B cell (primary cell): ENCODE measurements around the gene SURF2. TPM values are rescaled to one million over a fixed set of nuclear protein-coding genes. Genes with fewer than 3 reads are reported as not detected.

Experiments used
- ATAC-seq: fragments of 200-7000 bp; cut with Tn5 transposase; one replicate; pipeline ENCODE4 v1.10.0; 2021; ENCODE audit warnings: low read depth, mild to moderate bottlenecking, moderate number of reproducible peaks, moderate library complexity
- CTCF ChIA-PET: fragments of 350-600 bp; sonication (Branson Sonifier 250); formaldehyde crosslinking; loops from one replicate; lab custom pipeline; 2021; ENCODE audit warnings: antibody characterized with exemption, inconsistent platforms; lab: Charles Lee
- POLR2A ChIA-PET: fragments of 350-600 bp; sonication (Branson Sonifier 250); formaldehyde crosslinking; loops from one replicate; lab custom pipeline; 2021; ENCODE audit warnings: antibody characterized with exemption; lab: Charles Lee
- DNase-seq: peaks from one replicate; pipeline ENCODE4 v3.0.0; 2013
- H2AFZ ChIP-seq: 2 replicates; pipeline ENCODE4 v1.6.1; 2012; ENCODE audit warnings: mild to moderate bottlenecking, low read depth, low read length; ENCODE audit not compliant: insufficient read depth, poor library complexity, severe bottlenecking
- H3K27ac ChIP-seq, 2 donors: 1 replicate in 1 of 2; 2 replicates in 1 of 2; pipeline ENCODE4 v1.5.1; 2012 to 2013; ENCODE audit warnings: low read length in 2 of 2, mild to moderate bottlenecking in 2 of 2, moderate library complexity in 1 of 2
- H3K27me3 ChIP-seq, 4 experiments: fragments of 200-600 bp in 1 of 4; sonication (generic) in 1 of 4; replicated peaks in 1 of 4; 1 replicate in 2 of 4; 2 replicates in 2 of 4; pipeline versions ENCODE4 v1.6.1 to v1.7.0; 2013 to 2016; ENCODE audit warnings: low read length in 3 of 4, mild to moderate bottlenecking in 2 of 4, mixed read lengths in 1 of 4, moderate library complexity in 1 of 4; ENCODE audit not compliant: insufficient read depth in 4 of 4, control insufficient read depth in 3 of 4; ENCODE audit errors: control extremely low read depth in 1 of 4
- H3K36me3 ChIP-seq, 2 experiments: replicated peaks in 1 of 2; 1 replicate in 1 of 2; 2 replicates in 1 of 2; pipeline versions ENCODE4 v1.6.1 to v1.7.1; 2013; ENCODE audit warnings: low read length in 1 of 2; ENCODE audit not compliant: insufficient read depth in 2 of 2, control insufficient read depth in 1 of 2; ENCODE audit errors: control extremely low read depth in 1 of 2, extremely low read depth in 1 of 2
- H3K4me1 ChIP-seq, 2 donors: fragments of 200-600 bp in 1 of 2; sonication (generic) in 1 of 2; 1 replicate in 1 of 2; 2 replicates in 1 of 2; pipeline versions ENCODE4 v1.5.1 to v1.6.1; 2013 to 2017; ENCODE audit warnings: low read length in 2 of 2; ENCODE audit not compliant: control insufficient read depth in 2 of 2, insufficient read depth in 2 of 2
- H3K4me2 ChIP-seq: replicated peaks from 2 replicates; pipeline ENCODE3; 2012; ENCODE audit warnings: mild to moderate bottlenecking, low read depth, low read length; ENCODE audit not compliant: poor library complexity, severe bottlenecking
- H3K4me3 ChIP-seq, 5 experiments: fragments of 200-600 bp in 1 of 5; sonication (generic) in 1 of 5; 1 replicate in 3 of 5; 2 replicates in 2 of 5; pipeline versions ENCODE4 v1.5.1 to v1.7.0; 2011 to 2016; ENCODE audit warnings: low read length in 4 of 5, mild to moderate bottlenecking in 4 of 5, low read depth in 2 of 5, control low read depth in 1 of 5, moderate library complexity in 1 of 5; ENCODE audit not compliant: insufficient read depth in 1 of 5; ENCODE audit errors: control extremely low read depth in 1 of 5, extremely low read depth in 1 of 5
- H3K79me2 ChIP-seq: fragments of 200-600 bp; sonication (generic); one replicate; pipeline ENCODE4 v1.6.0; 2016; ENCODE audit warnings: low read length; ENCODE audit not compliant: control insufficient read depth, insufficient read depth
- H3K9ac ChIP-seq: fragments of 200-600 bp; sonication (generic); 2 replicates; pipeline ENCODE4 v1.6.1; 2017; ENCODE audit warnings: mild to moderate bottlenecking, low read length, moderate library complexity
- H3K9me3 ChIP-seq, 3 donors: one replicate each; pipeline versions ENCODE4 v1.6.1 to v1.7.1; 2013; ENCODE audit warnings: low read length in 2 of 3; ENCODE audit not compliant: control insufficient read depth in 2 of 3, insufficient read depth in 1 of 3; ENCODE audit errors: control extremely low read depth in 1 of 3
- H4K20me1 ChIP-seq: 2 replicates; pipeline ENCODE4 v1.6.0; 2012; ENCODE audit warnings: mild to moderate bottlenecking, low read length; ENCODE audit not compliant: insufficient read depth, control insufficient read depth, poor library complexity, severe bottlenecking
- H3K27ac Mint-ChIP-seq: one replicate; pipeline ENCODE4 v1.8.0; 2021; ENCODE audit warnings: mixed read lengths
- H3K27me3 Mint-ChIP-seq: one replicate; pipeline ENCODE4 v1.8.0; 2021; ENCODE audit warnings: mixed read lengths
- H3K4me1 Mint-ChIP-seq: one replicate; pipeline ENCODE4 v1.8.0; 2021; ENCODE audit warnings: mixed read lengths
- H3K4me3 Mint-ChIP-seq: one replicate; pipeline ENCODE4 v1.8.0; 2021; ENCODE audit warnings: mixed read lengths
- H3K9me3 Mint-ChIP-seq: one replicate; pipeline ENCODE4 v1.8.0; 2022; ENCODE audit warnings: mixed read lengths; ENCODE audit not compliant: insufficient read depth
- CTCF ChIP-seq: fragments of 200-600 bp; IDR thresholded peaks from one replicate; pipeline ENCODE4 v1.8.0; 2022; ENCODE audit warnings: antibody characterized with exemption, mild to moderate bottlenecking
- EZH2 ChIP-seq: IDR thresholded peaks from 2 replicates; pipeline ENCODE4 v1.6.1; 2012; ENCODE audit warnings: borderline replicate concordance, low read depth, mild to moderate bottlenecking, moderate library complexity, low read length; ENCODE audit not compliant: insufficient read depth, poor library complexity, severe bottlenecking
- WGBS: methylation state at CpG from one replicate; pipeline ENCODE4 v1.1.5; 2013; ENCODE audit warnings: missing lambda C conversion rate; ENCODE audit not compliant: insufficient coverage; 5-methylcytosine and 5-hydroxymethylcytosine counted together
- intact Hi-C: fragments of 100-400 bp; cut with micrococcal nuclease; formaldehyde crosslinking; loops from one replicate; pipeline ENCODE4 v1.10.0; 2022
- polyA plus RNA-seq: library from polyadenylated mRNA; depleted of rRNA; stranded (reverse); fragments of >200 nt; gene quantifications from 2 replicates; pipeline ENCODE4 v1.2.3, GENCODE V29; 2012
- total RNA-seq, 2 donors: library from RNA; stranded (reverse); fragments of 120-200 nt in 1 of 2; gene quantifications; 1 replicate in 1 of 2; 2 replicates in 1 of 2; pipeline versions ENCODE4 v1.2.3 to v1.2.4, GENCODE V29; 2013 to 2022

SURF2 gene
- total and polyA plus RNA-seq, 2 donors (not counting 1 experiment from before 2014, with no cell fraction given) = 17.1 to 17.3 TPM

DNA sequence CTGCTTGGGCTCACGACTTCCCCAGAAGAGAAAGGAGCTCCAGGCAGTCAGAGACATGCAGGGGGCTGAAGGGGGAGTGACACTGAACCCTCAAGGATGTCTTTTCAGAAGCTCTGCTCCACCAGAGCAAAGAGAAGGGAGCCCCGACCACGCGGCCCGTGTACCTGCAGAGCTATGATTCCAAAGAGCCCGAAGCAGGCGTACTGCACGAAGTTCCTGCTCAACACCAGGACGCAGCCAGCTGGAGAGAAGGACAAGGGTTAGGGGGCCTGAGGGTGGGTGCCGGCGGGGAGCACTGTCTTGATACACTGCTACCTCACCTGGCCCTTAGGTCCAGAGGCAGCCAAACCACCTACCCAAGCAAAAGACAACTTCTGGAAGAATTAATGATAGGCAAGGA lies 10.1 kb downstream of the SURF2 start:
- H3K4me3 Mint-ChIP-seq = no peak overlapping the region
- ATAC-seq (no peak), DNase-seq (no peak)
- Histone ChIP-seq H2AFZ (no peak overlapping the region), H3K4me1 (peaks cover 14 to 23% of the 10 kb centered on the region in 2 donors), H3K79me2 (peaks cover 59% of the 10 kb centered on the region), H3K36me3 (peaks cover 0 to 77% of the 10 kb centered on the region in 2 experiments), H3K27me3 (no peaks in the 10 kb centered on the region), H3K9me3 (no peaks in the 10 kb centered on the region), H3K27ac (no peak overlapping the region), H3K9ac (no peak overlapping the region), H3K4me3 (no peak overlapping the region), H3K4me2 (no peak overlapping the region), H4K20me1 (peaks cover 74% of the 10 kb centered on the region)
- peaks cover 30% of the 10 kb centered on the region for H3K4me1 Mint-ChIP-seq
- H3K9me3 Mint-ChIP-seq = no peaks in the 10 kb centered on the region
- ChIA-PET CTCF (interaction anchor here (1.2 to 1.5 kb wide), 2 partner anchors 10 to 120 kb away, joined by 3 to 6 read pairs; partner anchors contain the start of genes SURF1 and SURF2), POLR2A (no interaction called here)
- no peaks in the 10 kb centered on the region for H3K27me3 Mint-ChIP-seq
- intact Hi-C loops = no loop called here
- 96% methylated on average over 9 of the region's 11 CpGs for WGBS
- no peak overlapping the region for H3K27ac Mint-ChIP-seq
- TF ChIP-seq EZH2 (no peak), CTCF (no peak)

DNA sequence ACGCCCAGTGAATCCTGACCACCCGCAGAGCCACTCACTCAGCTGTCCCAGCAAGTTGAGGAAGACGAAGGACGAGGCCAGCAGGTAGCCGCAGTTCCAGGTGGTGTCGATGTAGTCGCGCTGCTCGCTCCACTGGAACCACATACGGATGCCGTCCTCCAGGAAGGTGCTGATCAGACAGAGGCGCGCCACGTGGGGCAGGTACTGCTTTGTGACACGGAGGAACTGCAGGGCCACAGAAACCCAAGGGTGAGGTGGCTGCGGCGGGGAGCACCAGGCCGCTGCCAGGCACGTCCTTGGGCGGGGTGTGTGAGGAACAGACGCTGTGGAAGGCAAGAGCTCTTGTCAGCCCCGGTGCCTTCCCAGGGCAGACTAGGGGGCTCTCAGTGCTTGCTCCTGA lies 10.9 kb downstream of the SURF2 start:
- Mint-ChIP-seq H3K9me3 (no peaks in the 10 kb centered on the region), H3K4me1 (peaks cover 38% of the 10 kb centered on the region), H3K27me3 (no peaks in the 10 kb centered on the region), H3K4me3 (no peak overlapping the region), H3K27ac (no peak overlapping the region)
- ATAC-seq = no peak
- no peak for DNase-seq
- no peaks in the 10 kb centered on the region for H3K27me3 ChIP-seq
- TF ChIP-seq CTCF (no peak), EZH2 (no peak)
- H3K27ac ChIP-seq = no peak overlapping the region
- no peak overlapping the region for H3K4me2 ChIP-seq
- peaks cover 0 to 74% of the 10 kb centered on the region in 2 experiments for H3K36me3 ChIP-seq
- peaks cover 67% of the 10 kb centered on the region for H3K79me2 ChIP-seq
- ChIA-PET POLR2A (no interaction called here), CTCF (no interaction called here)
- H2AFZ ChIP-seq = no peak overlapping the region
- WGBS = 96% methylated on average over 22 of the region's 22 CpGs
- no peaks in the 10 kb centered on the region for H3K9me3 ChIP-seq
- H3K4me1 ChIP-seq = peaks cover 22 to 30% of the 10 kb centered on the region in 2 donors
- H3K9ac ChIP-seq = no peak overlapping the region
- H4K20me1 ChIP-seq = peaks cover 82% of the 10 kb centered on the region
- intact Hi-C loops = no loop called here
- H3K4me3 ChIP-seq = no peak overlapping the region
